ENCODE measurements around the gene ETS1. TPM values are rescaled to one million over a fixed set of nuclear protein-coding genes. Genes with fewer than 3 reads are reported as not detected.

Gene ETS1
- total RNA-seq, 3 donors from 2014 or later (not counting 1 experiment from before 2014, with no cell fraction given) = 532 to 684 (median 589) TPM

GRCh38 chr11:128420265-128420664 is 167.1 kb downstream of the ETS1 start:
- Mint-ChIP-seq H3K9me3 (no peaks in the 10 kb centered on the region), H3K4me3 (no peak overlapping the region), H3K36me3 (no peaks in the 10 kb centered on the region), H3K27me3 (ENCODE audit: low read depth in 2 of 2) (no peaks in the 10 kb centered on the region), H3K4me1 (peaks cover 42 to 47% of the 10 kb centered on the region in 2 donors), H3K27ac (peak overlapping the region in 1 of 2 donors; percentile 97)
- no peak overlapping the region for H3K4me3 ChIP-seq (ENCODE audit: low read length)
- no peaks in the 10 kb centered on the region for H3K9me3 ChIP-seq (ENCODE audit: control insufficient read depth, insufficient read depth, low read length)
- DNase-seq = no peak
- TF ChIP-seq CTCF (IDR thresholded peaks at IDR 0.05) = no peak
- WGBS (ENCODE audit: insufficient coverage) = 81% methylated on average over 4 of the region's 4 CpGs
- no peak overlapping the region for H3K27ac ChIP-seq (ENCODE audit: low read length)
- no peaks in the 10 kb centered on the region for H3K27me3 ChIP-seq (ENCODE audit: control insufficient read depth, insufficient read depth, low read length)
- H3K4me1 ChIP-seq (ENCODE audit: control insufficient read depth, insufficient read depth, low read length) = peaks cover 29% of the 10 kb centered on the region
- ATAC-seq = no peak
- intact Hi-C loops (cut with micrococcal nuclease) = loop anchor here (5.0 kb wide), 2 partner anchors 78 to 87 kb away; no protein-coding TSS in a partner anchor
- no peaks in the 10 kb centered on the region for H3K36me3 ChIP-seq (ENCODE audit: control insufficient read depth, insufficient read depth, low read length)

- peak in 1 of 3 donors; percentile 37 for ATAC-seq
- no peak overlapping the region for H3K4me3 ChIP-seq (ENCODE audit: low read length)
- no peaks in the 10 kb centered on the region for H3K9me3 ChIP-seq (ENCODE audit: control insufficient read depth, insufficient read depth, low read length)
- peak overlapping the region in 1 of 2 donors; percentile 78 for H3K27ac Mint-ChIP-seq
- no peak overlapping the region for H3K27ac ChIP-seq (ENCODE audit: low read length)
- H3K27me3 Mint-ChIP-seq (ENCODE audit: low read depth in 2 of 2) = no peaks in the 10 kb centered on the region
- no peaks in the 10 kb centered on the region for H3K27me3 ChIP-seq (ENCODE audit: control insufficient read depth, insufficient read depth, low read length)
- DNase-seq = no peak
- H3K4me3 Mint-ChIP-seq = no peak overlapping the region
- H3K4me1 Mint-ChIP-seq = peaks cover 42 to 43% of the 10 kb centered on the region in 2 donors
- no peaks in the 10 kb centered on the region for H3K9me3 Mint-ChIP-seq
- no peaks in the 10 kb centered on the region for H3K36me3 Mint-ChIP-seq
- no peaks in the 10 kb centered on the region for H3K36me3 ChIP-seq (ENCODE audit: control insufficient read depth, insufficient read depth, low read length)
- H3K4me1 ChIP-seq (ENCODE audit: control insufficient read depth, insufficient read depth, low read length) = peaks cover 20% of the 10 kb centered on the region
- WGBS (ENCODE audit: insufficient coverage) = 84% methylated on average over 7 of the region's 7 CpGs
- intact Hi-C loops (cut with micrococcal nuclease) = no loop called here
- TF ChIP-seq CTCF (IDR thresholded peaks at IDR 0.05) = no peak
Measured at GRCh38 chr11:128419012-128419767, 168.2 kb downstream of the ETS1 start.

- WGBS (ENCODE audit: insufficient coverage) = 92% methylated on average over 5 of the region's 5 CpGs
- intact Hi-C loops (cut with micrococcal nuclease) = no loop called here
- Histone ChIP-seq H3K27ac (ENCODE audit: low read length) (no peak overlapping the region), H3K9me3 (ENCODE audit: control insufficient read depth, insufficient read depth, low read length) (no peaks in the 10 kb centered on the region), H3K36me3 (ENCODE audit: control insufficient read depth, insufficient read depth, low read length) (no peaks in the 10 kb centered on the region), H3K4me1 (ENCODE audit: control insufficient read depth, insufficient read depth, low read length) (peaks cover 12% of the 10 kb centered on the region), H3K4me3 (ENCODE audit: low read length) (no peak overlapping the region), H3K27me3 (ENCODE audit: control insufficient read depth, insufficient read depth, low read length) (no peaks in the 10 kb centered on the region)
- Mint-ChIP-seq H3K27ac (no peak overlapping the region), H3K4me1 (peaks cover 30 to 31% of the 10 kb centered on the region in 2 donors), H3K9me3 (no peaks in the 10 kb centered on the region), H3K36me3 (no peaks in the 10 kb centered on the region), H3K27me3 (ENCODE audit: low read depth in 2 of 2) (peaks cover 4 to 5% of the 10 kb centered on the region in 2 donors), H3K4me3 (no peak overlapping the region)
- DNase-seq = peak in 1 of 2 donors; percentile 42
- no peak for ATAC-seq
- TF ChIP-seq CTCF (IDR thresholded peaks at IDR 0.05) = no peak
Measured at GRCh38 chr11:128417607-128418324, 169.6 kb downstream of the ETS1 start.
